Smooth muscle cell (in vitro differentiated cells): ENCODE results near the gene LLGL2. TPM values are rescaled to one million over a fixed set of nuclear protein-coding genes. Genes with fewer than 3 reads are reported as not detected.

Source experiments
- DNase-seq: peaks from one replicate; lab custom pipeline; 2025; ENCODE audit not compliant: unreplicated experiment; lab: John Stamatoyannopoulos, UW
- H2AFZ ChIP-seq: fragments of 200-600 bp; sonication (generic); 2 replicates; pipeline ENCODE4 v1.6.0; 2016; ENCODE audit warnings: antibody characterized with exemption, low read depth, mild to moderate bottlenecking
- H3F3A ChIP-seq: fragments of 200-600 bp; sonication (generic); 2 replicates; pipeline ENCODE4 v1.6.0; 2017; ENCODE audit warnings: antibody characterized with exemption, low read depth
- H3K27ac ChIP-seq: fragments of 200-600 bp; sonication (generic); 2 replicates; pipeline ENCODE4 v1.5.1; 2016; ENCODE audit warnings: low read depth, mild to moderate bottlenecking
- H3K27me3 ChIP-seq: fragments of 200-600 bp; sonication (generic); 2 replicates; pipeline ENCODE4 v1.6.1; 2016; ENCODE audit warnings: low read depth, mild to moderate bottlenecking
- H3K36me3 ChIP-seq: fragments of 200-600 bp; sonication (generic); 2 replicates; pipeline ENCODE4 v1.5.1; 2016; ENCODE audit warnings: low read depth
- H3K4me1 ChIP-seq: fragments of 200-600 bp; sonication (generic); 2 replicates; pipeline ENCODE4 v1.5.1; 2016; ENCODE audit warnings: low read depth
- H3K4me2 ChIP-seq: fragments of 200-600 bp; sonication (generic); 2 replicates; pipeline ENCODE4 v1.6.0; 2016; ENCODE audit warnings: mild to moderate bottlenecking
- H3K4me3 ChIP-seq: fragments of 200-600 bp; sonication (generic); 2 replicates; pipeline ENCODE4 v1.5.1; 2016; ENCODE audit warnings: mild to moderate bottlenecking
- H3K79me2 ChIP-seq: fragments of 200-600 bp; sonication (generic); 2 replicates; pipeline ENCODE4 v1.6.0; 2016; ENCODE audit warnings: low read depth, mild to moderate bottlenecking
- H3K9ac ChIP-seq: fragments of 200-600 bp; sonication (generic); 2 replicates; pipeline ENCODE4 v1.6.0; 2016; ENCODE audit warnings: low read depth
- H3K9me3 ChIP-seq: fragments of 200-600 bp; sonication (generic); replicated peaks from 2 replicates; pipeline ENCODE4 v1.5.1; 2016; ENCODE audit warnings: low read depth
- H4K20me1 ChIP-seq: fragments of 200-600 bp; sonication (generic); 2 replicates; pipeline ENCODE4 v1.6.0; 2016; ENCODE audit warnings: low read depth
- WGBS: methylation state at CpG from one replicate; pipeline ENCODE4 v1.1.7; 2016; ENCODE audit warnings: low lambda C conversion rate; 5-methylcytosine and 5-hydroxymethylcytosine counted together
- polyA plus RNA-seq: library from polyadenylated mRNA; unstranded; fragments of >200 nt; fragmentation: Nextera tagmentation; extraction: Ambion mirVana; gene quantifications from 2 replicates; pipeline ENCODE4 v1.2.1, GENCODE V29; 2016
- total RNA-seq: library from RNA; depleted of rRNA; stranded (reverse); fragments of >200 nt; gene quantifications from 2 replicates; pipeline ENCODE4 v1.2.3, GENCODE V29; 2014
- TF ChIP-seq, protein P1 (sequence below): fragments of 200-600 bp; sonication (generic); IDR thresholded peaks from 2 replicates; pipeline ENCODE4 v1.5.1; 2017; ENCODE audit warnings: borderline replicate concordance, mild to moderate bottlenecking, antibody characterized with exemption; ENCODE audit not compliant: insufficient read depth, poor library complexity, severe bottlenecking

The LLGL2 gene
- total and polyA plus RNA-seq, 2 experiments from 2014 or later = 9.9 to 12.7 TPM

DNA sequence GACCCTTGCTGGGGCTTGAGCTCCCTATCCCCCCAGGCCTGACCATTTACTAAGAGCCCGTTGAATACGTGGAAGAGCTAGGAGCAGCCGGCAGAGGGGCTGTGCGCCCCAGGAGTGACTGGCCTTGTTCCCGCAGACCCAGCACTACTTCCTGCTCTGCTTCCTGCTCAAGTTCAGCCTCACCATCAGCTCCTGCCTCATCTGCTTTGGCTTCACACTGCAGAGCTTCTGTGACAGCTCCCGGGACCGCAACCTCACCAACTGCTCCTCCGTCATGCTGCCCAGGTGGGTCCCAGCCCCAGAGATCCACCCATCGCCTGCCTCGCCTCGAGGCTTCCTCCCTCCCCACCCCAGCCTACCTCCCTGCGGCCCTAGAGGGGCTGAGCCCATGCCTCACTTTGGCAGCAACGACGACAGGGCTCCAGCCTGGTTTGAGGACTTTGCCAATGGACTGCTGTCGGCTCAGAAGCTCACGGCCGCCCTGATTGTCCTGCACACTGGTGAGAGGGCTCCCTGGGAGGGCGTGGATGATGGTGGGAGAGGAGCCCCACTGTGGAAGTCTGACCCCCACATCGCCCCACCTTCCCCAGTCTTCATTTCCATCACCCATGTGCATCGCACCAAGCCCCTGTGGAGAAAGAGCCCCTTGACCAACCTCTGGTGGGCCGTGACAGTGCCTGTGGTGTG is 27.3 kb upstream of the LLGL2 start:
- no peaks in the 10 kb centered on the region for H3K27me3 ChIP-seq
- TF ChIP-seq, protein P1, sequence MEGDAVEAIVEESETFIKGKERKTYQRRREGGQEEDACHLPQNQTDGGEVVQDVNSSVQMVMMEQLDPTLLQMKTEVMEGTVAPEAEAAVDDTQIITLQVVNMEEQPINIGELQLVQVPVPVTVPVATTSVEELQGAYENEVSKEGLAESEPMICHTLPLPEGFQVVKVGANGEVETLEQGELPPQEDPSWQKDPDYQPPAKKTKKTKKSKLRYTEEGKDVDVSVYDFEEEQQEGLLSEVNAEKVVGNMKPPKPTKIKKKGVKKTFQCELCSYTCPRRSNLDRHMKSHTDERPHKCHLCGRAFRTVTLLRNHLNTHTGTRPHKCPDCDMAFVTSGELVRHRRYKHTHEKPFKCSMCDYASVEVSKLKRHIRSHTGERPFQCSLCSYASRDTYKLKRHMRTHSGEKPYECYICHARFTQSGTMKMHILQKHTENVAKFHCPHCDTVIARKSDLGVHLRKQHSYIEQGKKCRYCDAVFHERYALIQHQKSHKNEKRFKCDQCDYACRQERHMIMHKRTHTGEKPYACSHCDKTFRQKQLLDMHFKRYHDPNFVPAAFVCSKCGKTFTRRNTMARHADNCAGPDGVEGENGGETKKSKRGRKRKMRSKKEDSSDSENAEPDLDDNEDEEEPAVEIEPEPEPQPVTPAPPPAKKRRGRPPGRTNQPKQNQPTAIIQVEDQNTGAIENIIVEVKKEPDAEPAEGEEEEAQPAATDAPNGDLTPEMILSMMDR = no peak
- no peak overlapping the region for H3K9ac ChIP-seq
- 95% methylated on average over 21 of the region's 21 CpGs for WGBS
- no peaks in the 10 kb centered on the region for H3K36me3 ChIP-seq
- no peak for DNase-seq
- no peak overlapping the region for H3K4me2 ChIP-seq
- no peaks in the 10 kb centered on the region for H3K4me1 ChIP-seq
- H3K4me3 ChIP-seq = no peak overlapping the region
- H3K79me2 ChIP-seq = no peaks in the 10 kb centered on the region
- H4K20me1 ChIP-seq = no peaks in the 10 kb centered on the region
- no peak overlapping the region for H2AFZ ChIP-seq
- no peaks in the 10 kb centered on the region for H3K9me3 ChIP-seq
- H3K27ac ChIP-seq = no peak overlapping the region
- H3F3A ChIP-seq = no peaks in the 10 kb centered on the region

DNA sequence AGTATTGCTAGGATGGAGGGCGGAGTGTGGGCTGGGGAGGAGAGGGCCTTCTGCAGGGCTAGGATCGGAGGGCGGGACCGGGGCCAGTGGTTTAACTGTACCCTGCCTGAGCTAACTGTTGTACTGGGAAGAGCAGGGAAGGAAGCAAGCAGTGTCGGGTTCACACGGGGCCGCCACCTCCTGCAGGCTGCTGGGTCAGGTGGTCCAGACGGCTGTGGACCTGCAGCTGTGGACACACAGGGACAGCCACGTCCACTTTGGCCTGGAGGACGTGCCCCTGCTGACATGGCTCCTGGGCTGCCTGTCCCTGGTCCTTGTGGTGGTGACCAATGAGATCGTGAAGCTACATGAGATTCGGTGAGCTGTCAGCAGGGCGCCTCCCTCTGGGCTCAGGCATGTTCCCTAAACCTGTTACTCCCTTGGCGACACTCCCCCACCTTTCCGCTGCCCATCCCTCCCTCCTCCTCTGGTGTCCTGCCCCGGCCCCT is 26.7 kb upstream of the LLGL2 start:
- Histone ChIP-seq H3K36me3 (no peaks in the 10 kb centered on the region), H2AFZ (no peak overlapping the region)
- 73% methylated on average over 16 of the region's 16 CpGs for WGBS

DNA sequence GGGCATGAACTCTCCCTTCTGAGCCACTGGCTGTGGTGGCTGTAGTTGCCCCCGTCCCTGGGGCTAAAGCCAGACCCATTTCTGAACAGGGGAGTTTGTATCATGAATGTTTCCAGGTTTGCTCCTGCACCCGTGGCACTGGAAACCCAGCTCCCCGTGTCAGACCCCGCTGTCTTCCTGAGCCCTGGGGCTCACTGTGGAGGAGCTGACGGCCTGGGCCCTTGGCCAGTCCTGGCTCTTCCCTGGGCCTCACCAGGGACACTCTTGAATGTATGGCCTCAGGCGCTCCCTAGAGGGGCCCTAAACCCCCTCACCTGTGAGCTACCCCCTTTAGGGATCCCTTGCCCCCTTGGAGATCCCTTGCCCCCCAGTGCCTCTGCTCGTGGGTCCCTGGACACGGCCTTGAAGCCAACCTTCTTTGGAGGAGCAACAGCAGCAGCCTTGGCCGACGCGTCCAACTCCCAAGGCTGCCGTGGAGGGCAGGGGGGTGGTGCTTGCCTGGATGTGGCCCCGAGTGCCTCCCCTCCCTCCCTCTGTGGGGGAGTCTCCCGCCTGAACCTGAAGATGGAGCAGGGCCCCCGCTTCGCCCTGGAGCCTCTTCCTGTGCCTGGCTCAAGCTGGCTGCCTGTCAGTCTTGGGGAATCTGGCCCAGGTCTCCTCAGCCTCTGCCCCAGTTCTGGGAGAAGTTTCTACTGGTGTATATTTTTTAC is 26.0 kb upstream of the LLGL2 start:
- Histone ChIP-seq H3F3A (no peaks in the 10 kb centered on the region), H3K79me2 (no peaks in the 10 kb centered on the region), H4K20me1 (no peaks in the 10 kb centered on the region), H3K36me3 (no peaks in the 10 kb centered on the region), H3K4me3 (no peak overlapping the region), H3K4me1 (no peaks in the 10 kb centered on the region), H2AFZ (no peak overlapping the region), H3K4me2 (no peak overlapping the region), H3K27me3 (no peaks in the 10 kb centered on the region), H3K9me3 (no peaks in the 10 kb centered on the region), H3K27ac (no peak overlapping the region), H3K9ac (no peak overlapping the region)
- WGBS = 93% methylated on average over 16 of the region's 16 CpGs
- no peak for DNase-seq
- TF ChIP-seq, protein P1 = no peak

More for the DNA sequence above, 26.7 kb upstream of the LLGL2 start:
- no peaks in the 10 kb centered on the region for H3K4me1 ChIP-seq
- no peak overlapping the region for H3K27ac ChIP-seq
- H3K9me3 ChIP-seq = no peaks in the 10 kb centered on the region
- no peak for DNase-seq
- no peak overlapping the region for H3K9ac ChIP-seq
- no peaks in the 10 kb centered on the region for H3K79me2 ChIP-seq
- H3K27me3 ChIP-seq = no peaks in the 10 kb centered on the region
- no peaks in the 10 kb centered on the region for H3F3A ChIP-seq
- TF ChIP-seq, protein P1 = no peak
- no peak overlapping the region for H3K4me3 ChIP-seq
- H3K4me2 ChIP-seq = no peak overlapping the region
- no peaks in the 10 kb centered on the region for H4K20me1 ChIP-seq
